GM19193 (cell line): ENCODE measurements around the gene HSD17B11.

Experiments used
- POLR2A ChIP-seq: IDR thresholded peaks from 4 replicates; pipeline ENCODE4 v1.6.1; 2011; ENCODE audit not compliant: insufficient read depth, insufficient read length; ENCODE audit errors: extremely low read depth

Gene HSD17B11

DNA sequence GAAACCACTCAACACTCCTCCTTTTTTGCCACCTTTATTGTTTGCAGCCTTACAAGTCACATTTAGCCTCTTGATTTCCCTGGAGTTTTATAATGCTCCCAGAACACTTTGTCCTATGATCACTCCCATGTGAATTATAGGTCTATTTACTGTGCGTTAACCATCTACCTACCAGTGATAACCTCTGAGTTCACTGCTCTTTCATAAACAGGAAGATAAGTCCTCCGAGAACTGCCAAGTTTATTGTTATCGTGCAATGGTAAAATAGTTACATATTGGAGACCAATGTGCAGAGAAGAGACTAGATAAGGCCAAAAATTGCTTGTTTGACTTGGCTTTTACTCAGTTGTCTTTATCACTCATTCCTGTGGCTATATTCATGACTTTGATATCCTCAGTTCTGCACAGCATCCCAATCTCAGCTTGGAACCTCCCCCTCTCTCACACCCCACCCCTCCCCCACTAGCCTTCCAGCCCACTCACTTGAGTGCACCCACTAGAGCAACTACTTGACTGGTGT lies 18.5 kb upstream of the HSD17B11 start:
- no peak for TF ChIP-seq POLR2A

DNA sequence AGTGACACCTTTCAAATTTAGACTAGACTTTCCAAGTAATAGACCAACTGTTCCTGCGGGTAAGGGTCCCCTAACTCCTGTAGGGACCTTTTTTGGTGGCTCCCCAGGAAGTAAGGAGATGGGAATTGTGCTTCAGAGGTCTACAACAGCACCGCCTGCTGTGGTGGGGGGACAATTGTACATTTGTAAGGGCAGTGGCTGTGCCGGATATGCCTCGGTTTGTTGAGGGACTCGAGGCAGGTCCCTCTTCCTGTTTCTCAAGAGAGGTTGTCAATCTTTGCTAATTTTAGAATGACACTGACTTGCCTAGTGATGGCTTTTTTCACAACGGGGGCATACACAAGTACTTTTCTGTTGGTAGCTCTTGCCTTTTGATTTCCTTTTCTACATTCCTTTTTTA lies 15.5 kb upstream of the HSD17B11 start:
- TF ChIP-seq POLR2A = no peak

DNA sequence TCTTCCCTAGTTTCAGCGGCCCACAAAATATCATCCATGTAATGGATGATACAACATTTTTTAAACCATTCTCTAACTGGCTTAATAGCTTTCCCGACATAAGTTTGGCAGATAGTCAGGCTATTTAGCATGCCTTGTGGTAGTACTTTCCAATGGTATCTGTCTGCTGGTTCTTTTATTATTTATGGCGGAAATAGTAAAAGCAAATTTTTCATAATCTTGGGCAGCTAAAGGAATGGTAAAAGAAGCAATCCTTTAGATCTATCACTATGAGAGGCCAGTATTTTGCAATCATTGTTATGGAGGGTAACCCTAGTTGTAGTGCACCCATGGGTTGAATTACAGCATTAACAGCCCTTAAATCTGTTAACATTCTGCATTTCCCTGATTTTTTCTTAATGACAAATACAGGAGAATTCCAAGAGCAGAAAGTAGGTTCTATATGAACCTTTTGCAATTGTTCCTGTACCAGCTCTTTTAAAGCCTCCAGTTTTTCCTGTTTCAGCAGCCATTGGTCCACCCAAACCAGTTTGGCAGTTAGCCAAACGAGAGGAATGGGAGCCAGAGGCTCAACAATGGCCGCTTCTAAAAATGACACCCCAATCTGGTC lies 14.3 kb upstream of the HSD17B11 start:
- TF ChIP-seq POLR2A = no peak

DNA sequence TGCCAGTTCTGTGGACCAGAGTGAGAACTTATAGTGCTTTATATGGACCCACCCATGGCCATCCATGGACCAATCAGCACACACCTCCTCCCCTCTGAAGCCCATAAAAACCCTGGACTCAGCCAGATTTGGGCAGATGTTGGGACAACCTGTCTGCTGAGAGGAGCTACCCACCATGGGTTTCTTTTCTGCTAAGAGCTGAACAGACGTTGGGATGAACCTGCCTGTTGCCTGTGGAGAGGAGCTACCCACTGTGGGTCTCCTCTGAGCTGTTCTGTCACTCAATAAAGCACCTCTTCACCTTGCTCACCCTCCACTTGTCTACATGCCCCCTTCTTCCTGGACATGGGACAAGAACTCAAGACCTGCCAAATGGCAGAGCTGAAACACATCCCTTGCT lies 9.0 kb upstream of the HSD17B11 start:
- TF ChIP-seq POLR2A = no peak

GRCh38 chr4:87399148-87399547 lies 8.2 kb upstream of the HSD17B11 start:
- no peak for TF ChIP-seq POLR2A

DNA sequence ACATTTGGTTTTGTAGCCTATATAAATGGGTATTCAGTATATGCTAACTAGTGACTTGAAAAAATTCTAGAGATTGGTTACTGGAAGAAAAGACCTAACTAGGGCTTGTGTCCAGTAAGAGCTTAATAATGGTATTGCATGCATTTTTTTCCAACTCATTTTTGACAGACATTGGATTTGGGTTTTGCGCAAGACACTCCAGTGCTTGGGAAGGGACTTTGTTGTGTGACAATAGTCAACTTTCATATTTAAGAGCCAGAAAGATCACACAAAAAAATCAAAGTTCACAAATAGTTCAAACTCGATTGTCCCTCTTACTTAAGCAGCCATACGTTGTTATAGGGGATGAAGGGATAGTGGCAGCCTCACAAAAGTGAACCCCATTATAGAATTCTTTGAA lies 1.2 kb upstream of the HSD17B11 start:
- TF ChIP-seq POLR2A = no peak

DNA sequence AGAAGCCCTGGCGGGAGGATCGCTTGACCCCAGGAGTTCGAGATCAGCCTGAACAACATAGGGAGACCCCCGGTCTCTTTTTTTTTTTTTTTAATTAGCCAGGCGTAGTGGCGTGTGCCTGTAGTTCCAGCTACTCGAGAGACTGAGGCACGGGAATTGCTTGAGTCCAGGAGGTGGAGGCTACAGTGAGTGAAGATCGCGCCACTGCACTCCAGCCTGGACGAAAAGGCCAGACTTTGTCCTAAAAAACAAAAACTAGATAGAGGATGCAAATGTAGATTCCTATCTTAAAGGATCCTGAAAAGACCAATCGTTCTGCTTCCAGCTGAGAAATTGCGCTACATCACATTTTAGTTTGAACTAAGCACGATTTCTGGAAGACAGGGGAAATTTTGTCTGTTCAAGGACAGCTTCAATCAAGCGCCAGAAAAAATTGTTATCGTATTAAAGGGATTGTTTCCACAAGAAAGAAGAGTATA lies 627 bp upstream of the HSD17B11 start:
- TF ChIP-seq POLR2A = no peak

GRCh38 chr4:87390551-87390890 lies 467 bp downstream of the HSD17B11 start:
- TF ChIP-seq POLR2A = no peak

DNA sequence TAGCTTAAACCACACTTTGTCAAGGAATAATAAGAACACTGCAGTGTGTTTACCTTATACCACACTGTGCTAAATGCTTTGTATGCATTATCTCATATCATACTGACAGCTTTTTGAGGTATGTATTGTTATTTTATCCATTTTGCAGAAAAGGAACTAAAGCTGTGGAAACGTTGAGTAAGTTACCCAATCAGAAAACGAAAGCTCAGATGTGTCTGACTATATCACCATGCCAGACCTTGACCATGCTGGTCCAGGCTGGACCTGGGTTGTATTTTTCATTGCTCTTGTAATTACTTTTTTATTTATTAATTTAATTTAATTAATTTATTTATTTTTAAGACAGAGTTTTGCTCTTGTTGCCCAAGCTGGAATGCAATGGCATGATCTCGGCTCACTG lies 2.1 kb downstream of the HSD17B11 start:
- TF ChIP-seq POLR2A = no peak

DNA sequence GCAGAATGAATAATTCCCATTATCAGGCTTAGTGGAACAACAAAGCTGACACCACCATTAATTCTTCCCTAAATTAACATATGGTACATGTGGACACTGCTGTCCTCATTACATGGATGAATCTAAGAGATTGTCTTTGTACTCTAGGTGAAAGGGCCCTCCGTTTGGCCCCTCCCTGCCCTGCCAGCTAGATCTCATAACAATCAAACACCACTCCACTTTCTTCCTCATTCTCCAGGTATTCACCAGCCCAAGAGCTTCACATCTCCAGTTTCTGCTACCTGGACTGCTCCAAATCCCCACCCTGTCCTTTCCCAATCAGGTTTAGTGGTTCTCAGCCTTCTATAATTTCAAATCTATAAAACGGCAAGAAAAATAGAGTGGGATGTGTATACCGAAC lies 3.8 kb downstream of the HSD17B11 start:
- TF ChIP-seq POLR2A = no peak

- no peak for TF ChIP-seq POLR2A
Observed at GRCh38 chr4:87382931-87383330, 8.1 kb downstream of the HSD17B11 start.

DNA sequence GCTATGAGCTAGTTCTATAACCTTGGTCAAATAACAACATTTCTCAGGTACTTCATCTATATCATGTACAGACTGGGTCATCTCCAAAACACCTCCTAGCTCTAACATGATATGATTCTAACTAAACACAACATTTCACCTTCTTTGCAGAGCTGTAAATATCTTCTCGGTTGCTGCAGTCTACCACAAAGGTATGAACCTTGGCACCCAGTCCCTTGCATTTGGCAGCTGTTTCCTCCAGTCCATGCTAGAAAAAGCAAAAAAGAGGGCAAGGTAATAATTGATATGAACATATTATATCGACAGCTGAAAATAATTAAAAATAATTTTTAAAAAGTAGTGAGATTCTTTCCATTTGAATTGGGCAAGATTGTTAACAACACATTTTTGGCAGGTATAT lies 8.9 kb downstream of the HSD17B11 start:
- TF ChIP-seq POLR2A = no peak

DNA sequence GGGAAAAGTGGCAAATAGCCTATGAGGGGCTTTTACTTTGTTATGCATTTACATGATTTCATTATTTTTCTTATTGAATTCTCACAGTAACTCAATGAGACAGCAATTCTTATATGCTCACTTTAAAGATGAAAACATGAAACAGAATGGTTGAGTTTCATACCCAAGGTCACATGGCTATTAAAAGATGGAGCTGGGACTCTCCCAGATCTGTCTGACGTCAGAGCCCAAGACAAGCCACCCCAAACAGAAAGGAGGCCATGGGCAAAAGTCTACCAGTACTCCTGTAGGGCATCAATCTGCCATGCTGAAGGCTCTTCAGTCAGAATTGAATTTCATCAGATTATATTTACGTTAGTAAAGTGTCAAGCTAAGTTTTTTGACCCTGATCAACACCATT lies 13.2 kb downstream of the HSD17B11 start:
- TF ChIP-seq POLR2A = no peak

- TF ChIP-seq POLR2A = no peak
Observed at GRCh38 chr4:87375719-87376291, 15.2 kb downstream of the HSD17B11 start.

- TF ChIP-seq POLR2A = no peak
Observed at GRCh38 chr4:87370068-87370467, 20.9 kb downstream of the HSD17B11 start.

DNA sequence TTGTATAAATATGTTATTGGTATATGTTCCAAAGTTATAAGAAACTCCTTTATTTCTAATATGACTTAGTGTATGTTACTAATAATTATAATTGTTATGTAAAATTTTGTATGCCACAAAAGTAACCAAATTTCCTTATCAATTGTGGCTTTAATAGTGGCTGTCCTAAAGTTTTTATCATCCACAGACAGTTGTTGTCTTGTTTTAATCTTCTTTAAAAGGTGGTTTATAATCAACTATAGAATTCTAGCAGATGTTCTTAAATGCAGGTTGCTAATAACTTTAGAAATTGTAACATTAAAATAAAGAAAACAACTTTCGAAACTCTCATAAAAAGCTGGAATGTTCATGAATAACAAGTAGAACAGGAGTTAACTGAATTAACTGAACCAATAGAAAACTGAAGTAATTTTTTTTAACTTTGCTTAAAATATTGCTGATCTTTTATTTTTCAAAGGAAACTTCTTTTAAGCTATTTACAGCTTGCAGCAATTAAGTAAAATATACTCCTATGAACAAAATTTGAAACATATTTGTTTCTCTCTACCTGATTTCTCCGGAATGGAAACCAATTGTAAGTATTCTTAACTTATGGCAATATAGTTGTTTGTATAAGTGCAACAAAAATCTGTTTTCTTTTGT lies 24.3 kb downstream of the HSD17B11 start:
- TF ChIP-seq POLR2A = no peak
